Activated B cell treated with CpG ODN at 0.5 μM for 24 hours (primary cell): Measurements from ENCODE around the gene TTLL12. TPM values are rescaled to one million over a fixed set of nuclear protein-coding genes. Genes with fewer than 3 reads are reported as not detected.

Experiments
- ATAC-seq: fragments of 200-7000 bp; cut with Tn5 transposase; one replicate; pipeline ENCODE4 v1.10.0; 2021; ENCODE audit warnings: low read depth, mild to moderate bottlenecking, moderate library complexity
- CTCF ChIA-PET: fragments of 350-600 bp; sonication (Branson Sonifier 250); formaldehyde crosslinking; loops from one replicate; lab custom pipeline; 2021; ENCODE audit warnings: antibody characterized with exemption; lab: Charles Lee
- POLR2A ChIA-PET: fragments of 350-600 bp; sonication (Branson Sonifier 250); formaldehyde crosslinking; loops from one replicate; lab custom pipeline; 2021; ENCODE audit warnings: antibody characterized with exemption; lab: Charles Lee
- DNase-seq: peaks from one replicate; pipeline ENCODE4 v3.0.0; 2022
- H3K27ac Mint-ChIP-seq: one replicate; pipeline ENCODE4 v1.8.0; 2020; ENCODE audit warnings: mixed read lengths
- H3K27me3 Mint-ChIP-seq: one replicate; pipeline ENCODE4 v1.8.0; 2021; ENCODE audit warnings: mixed read lengths
- H3K36me3 Mint-ChIP-seq: one replicate; pipeline ENCODE4 v1.8.0; 2021; ENCODE audit warnings: low read depth, mixed read lengths
- H3K4me1 Mint-ChIP-seq: one replicate; pipeline ENCODE4 v1.8.0; 2021; ENCODE audit warnings: mixed read lengths
- H3K4me3 Mint-ChIP-seq: one replicate; pipeline ENCODE4 v1.8.0; 2020; ENCODE audit warnings: mild to moderate bottlenecking, mixed read lengths
- H3K9me3 Mint-ChIP-seq: one replicate; pipeline ENCODE4 v1.8.0; 2020; ENCODE audit warnings: mixed read lengths
- intact Hi-C: fragments of 100-400 bp; cut with micrococcal nuclease; formaldehyde crosslinking; loops from one replicate; pipeline ENCODE4 v1.15.1; 2024
- total RNA-seq: library from RNA; stranded (reverse); gene quantifications from 2 replicates; pipeline ENCODE4 v1.2.3, GENCODE V29; 2022
- TF ChIP-seq, protein P1 (sequence below): fragments of 200-600 bp; IDR thresholded peaks from one replicate; pipeline ENCODE4 v1.8.0; 2022; ENCODE audit warnings: antibody characterized with exemption, mild to moderate bottlenecking

The TTLL12 gene
- total RNA-seq, 1 donor from 2014 or later, result 31.5 TPM

DNA sequence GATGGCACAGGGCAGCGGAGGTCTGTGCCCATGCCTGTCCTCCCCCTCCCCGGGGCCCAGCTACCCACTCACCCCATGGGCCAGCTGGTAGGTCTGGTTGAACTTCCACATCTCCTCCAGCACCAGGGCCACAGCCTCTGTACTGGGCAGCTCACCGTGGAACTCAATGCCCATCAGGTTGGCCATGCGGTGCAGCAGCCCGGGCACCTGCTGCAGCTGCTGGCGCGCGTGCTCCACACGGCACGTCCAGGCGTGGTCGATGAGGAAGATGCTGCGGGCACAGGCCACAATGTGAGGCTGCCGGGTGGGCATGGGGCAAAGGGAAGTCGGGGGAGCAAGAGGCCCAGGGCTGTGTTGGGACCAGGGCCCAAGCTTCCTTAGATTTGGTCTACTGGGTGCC lies 6.3 kb downstream of the TTLL12 start:
- TF ChIP-seq, protein P1, sequence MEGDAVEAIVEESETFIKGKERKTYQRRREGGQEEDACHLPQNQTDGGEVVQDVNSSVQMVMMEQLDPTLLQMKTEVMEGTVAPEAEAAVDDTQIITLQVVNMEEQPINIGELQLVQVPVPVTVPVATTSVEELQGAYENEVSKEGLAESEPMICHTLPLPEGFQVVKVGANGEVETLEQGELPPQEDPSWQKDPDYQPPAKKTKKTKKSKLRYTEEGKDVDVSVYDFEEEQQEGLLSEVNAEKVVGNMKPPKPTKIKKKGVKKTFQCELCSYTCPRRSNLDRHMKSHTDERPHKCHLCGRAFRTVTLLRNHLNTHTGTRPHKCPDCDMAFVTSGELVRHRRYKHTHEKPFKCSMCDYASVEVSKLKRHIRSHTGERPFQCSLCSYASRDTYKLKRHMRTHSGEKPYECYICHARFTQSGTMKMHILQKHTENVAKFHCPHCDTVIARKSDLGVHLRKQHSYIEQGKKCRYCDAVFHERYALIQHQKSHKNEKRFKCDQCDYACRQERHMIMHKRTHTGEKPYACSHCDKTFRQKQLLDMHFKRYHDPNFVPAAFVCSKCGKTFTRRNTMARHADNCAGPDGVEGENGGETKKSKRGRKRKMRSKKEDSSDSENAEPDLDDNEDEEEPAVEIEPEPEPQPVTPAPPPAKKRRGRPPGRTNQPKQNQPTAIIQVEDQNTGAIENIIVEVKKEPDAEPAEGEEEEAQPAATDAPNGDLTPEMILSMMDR, result no peak
- Mint-ChIP-seq H3K4me3 (no peak overlapping the region), H3K4me1 (peaks cover 8% of the 10 kb centered on the region), H3K36me3 (peaks cover 42% of the 10 kb centered on the region), H3K9me3 (no peaks in the 10 kb centered on the region), H3K27me3 (no peaks in the 10 kb centered on the region), H3K27ac (no peak overlapping the region)
- POLR2A ChIA-PET, result no interaction called here
- DNase-seq, result no peak
- no peak for ATAC-seq
- intact Hi-C loops, result no loop called here
- CTCF ChIA-PET, result no interaction called here

DNA sequence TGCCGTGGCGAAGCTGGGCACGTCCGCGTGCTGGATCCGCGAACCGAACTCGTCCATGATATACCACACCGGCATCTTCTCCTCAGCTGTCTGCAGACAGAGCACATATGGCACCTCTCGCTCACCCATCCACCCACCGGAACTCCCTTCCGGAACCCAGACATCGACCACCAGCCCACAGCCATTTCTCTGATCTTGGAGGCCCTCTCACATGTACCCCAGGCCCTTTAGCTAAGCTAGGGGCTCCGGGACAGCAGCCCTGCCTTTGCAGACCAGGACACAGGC lies 7.1 kb downstream of the TTLL12 start:
- no peak overlapping the region for H3K27ac Mint-ChIP-seq
- ChIA-PET POLR2A (no interaction called here), CTCF (no interaction called here)
- intact Hi-C loops, result no loop called here
- H3K27me3 Mint-ChIP-seq, result no peaks in the 10 kb centered on the region
- H3K9me3 Mint-ChIP-seq, result no peaks in the 10 kb centered on the region
- no peak for ATAC-seq
- TF ChIP-seq, protein P1, result no peak
- H3K36me3 Mint-ChIP-seq, result peaks cover 42% of the 10 kb centered on the region
- H3K4me3 Mint-ChIP-seq, result no peak overlapping the region
- H3K4me1 Mint-ChIP-seq, result peaks cover 3% of the 10 kb centered on the region
- no peak for DNase-seq

DNA sequence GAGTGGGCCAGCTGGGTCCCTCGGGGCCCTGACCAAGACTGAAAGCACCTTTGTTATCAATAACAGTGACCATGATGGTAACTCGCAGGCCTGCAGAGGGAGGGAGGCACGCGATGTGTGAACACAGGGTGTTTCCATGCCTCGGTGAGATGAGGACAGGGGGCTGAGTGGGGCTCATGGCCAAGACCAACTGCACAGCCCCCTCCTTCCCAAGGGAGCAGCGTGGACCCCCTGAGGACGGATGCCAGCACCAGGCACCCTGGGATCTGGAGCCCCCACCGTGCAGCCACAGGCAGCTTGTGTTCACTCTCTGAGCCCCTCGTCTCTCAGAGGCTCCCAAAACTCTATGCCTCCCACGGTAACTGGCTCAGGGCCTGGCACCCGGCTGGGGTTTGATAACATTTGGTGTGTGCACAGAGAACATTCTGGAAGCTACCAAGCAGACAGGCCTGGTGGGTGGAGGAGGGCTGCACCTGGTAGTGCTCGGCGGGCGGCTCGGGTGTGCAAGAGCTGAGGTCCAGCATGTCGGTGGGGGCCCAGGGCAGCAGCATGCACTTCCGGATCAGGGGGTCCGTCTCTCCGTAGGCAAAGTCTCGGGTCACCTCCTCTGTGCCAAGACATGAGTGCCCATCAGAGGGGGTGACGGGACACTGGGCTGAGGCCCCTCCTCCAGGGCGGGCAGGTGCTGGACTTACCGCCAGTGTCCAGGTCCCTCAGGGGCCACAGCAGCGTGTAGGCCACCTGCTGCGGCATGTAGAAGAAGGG lies 7.6 kb downstream of the TTLL12 start:
- no peaks in the 10 kb centered on the region for H3K27me3 Mint-ChIP-seq

DNA sequence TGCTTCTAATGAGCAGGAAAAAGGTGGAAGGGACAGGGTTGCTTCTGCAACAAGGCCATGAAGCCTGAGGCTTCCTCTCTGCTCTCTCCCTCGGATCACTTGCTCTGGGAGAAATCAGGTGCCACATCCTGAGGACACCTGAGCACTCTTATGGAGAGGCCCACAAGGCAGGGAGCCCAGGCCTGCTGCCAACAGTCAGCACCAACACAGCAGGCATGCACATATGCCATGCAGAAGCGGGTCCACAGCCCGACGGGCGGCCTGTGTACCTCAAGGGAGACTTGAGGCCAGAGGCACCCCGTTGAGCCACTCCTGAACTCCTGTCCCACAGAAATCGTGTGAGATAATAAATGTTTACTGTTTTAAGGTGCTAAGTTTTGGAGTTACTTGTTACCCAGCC lies 9.5 kb downstream of the TTLL12 start:
- ChIA-PET POLR2A (no interaction called here), CTCF (no interaction called here)
- no peaks in the 10 kb centered on the region for H3K27me3 Mint-ChIP-seq
- TF ChIP-seq, protein P1, result no peak
- H3K9me3 Mint-ChIP-seq, result no peaks in the 10 kb centered on the region
- ATAC-seq (no peak), DNase-seq (no peak)
- no peak overlapping the region for H3K27ac Mint-ChIP-seq
- no peak overlapping the region for H3K4me3 Mint-ChIP-seq
- H3K4me1 Mint-ChIP-seq, result no peaks in the 10 kb centered on the region
- intact Hi-C loops, result no loop called here
- H3K36me3 Mint-ChIP-seq, result peaks cover 55% of the 10 kb centered on the region

More for the DNA sequence above, 7.6 kb downstream of the TTLL12 start:
- intact Hi-C loops, result no loop called here
- Mint-ChIP-seq H3K4me3 (no peak overlapping the region), H3K4me1 (peaks cover 2% of the 10 kb centered on the region), H3K27ac (no peak overlapping the region), H3K36me3 (peaks cover 42% of the 10 kb centered on the region), H3K9me3 (no peaks in the 10 kb centered on the region)
- ATAC-seq, result no peak
- ChIA-PET POLR2A (no interaction called here), CTCF (no interaction called here)
- TF ChIP-seq, protein P1, result no peak
- no peak for DNase-seq

DNA sequence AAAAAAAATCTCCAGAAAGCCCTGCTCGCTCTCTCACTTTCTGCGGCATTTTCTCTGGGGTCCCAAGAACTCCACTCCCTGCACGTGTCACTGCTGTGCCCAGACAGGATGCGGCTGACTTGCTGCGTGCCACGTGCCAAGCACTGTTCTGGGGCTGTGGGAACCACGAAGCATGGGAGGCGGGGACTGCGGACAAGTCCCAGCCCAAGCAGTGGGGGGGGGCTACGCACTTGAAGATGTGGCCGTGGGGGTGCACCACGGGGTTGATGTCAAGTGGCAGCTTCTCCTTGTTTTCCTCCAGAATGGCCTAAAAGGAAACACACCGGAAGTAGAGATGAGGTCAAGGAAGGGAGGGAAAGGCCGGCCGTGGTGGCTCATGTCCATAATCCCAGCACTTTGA lies 10.8 kb downstream of the TTLL12 start:
- H3K27me3 Mint-ChIP-seq, result no peaks in the 10 kb centered on the region
- ChIA-PET POLR2A (no interaction called here), CTCF (no interaction called here)
- peaks cover 64% of the 10 kb centered on the region for H3K36me3 Mint-ChIP-seq
- no peaks in the 10 kb centered on the region for H3K4me1 Mint-ChIP-seq
- intact Hi-C loops, result no loop called here
- no peak overlapping the region for H3K27ac Mint-ChIP-seq
- no peak overlapping the region for H3K4me3 Mint-ChIP-seq
- no peaks in the 10 kb centered on the region for H3K9me3 Mint-ChIP-seq
- DNase-seq (no peak), ATAC-seq (no peak)
- TF ChIP-seq, protein P1, result no peak
